Activated CD4-positive, alpha-beta T cell treated with anti-CD3 and anti-CD28 coated beads, Interleukin-2, amount 50 U/mL, for 1 hour (primary cell): Measurements from ENCODE around the gene ALG1.
"Not testable (repeated sequence)": the region's sequence is repeated elsewhere in the genome, so short reads cannot be mapped to it uniquely, and the experiment has no call there.

Experiments used
- DNase-seq: peaks from one replicate; pipeline ENCODE4 v3.0.0-alpha.2; 2020

ALG1 gene

DNA sequence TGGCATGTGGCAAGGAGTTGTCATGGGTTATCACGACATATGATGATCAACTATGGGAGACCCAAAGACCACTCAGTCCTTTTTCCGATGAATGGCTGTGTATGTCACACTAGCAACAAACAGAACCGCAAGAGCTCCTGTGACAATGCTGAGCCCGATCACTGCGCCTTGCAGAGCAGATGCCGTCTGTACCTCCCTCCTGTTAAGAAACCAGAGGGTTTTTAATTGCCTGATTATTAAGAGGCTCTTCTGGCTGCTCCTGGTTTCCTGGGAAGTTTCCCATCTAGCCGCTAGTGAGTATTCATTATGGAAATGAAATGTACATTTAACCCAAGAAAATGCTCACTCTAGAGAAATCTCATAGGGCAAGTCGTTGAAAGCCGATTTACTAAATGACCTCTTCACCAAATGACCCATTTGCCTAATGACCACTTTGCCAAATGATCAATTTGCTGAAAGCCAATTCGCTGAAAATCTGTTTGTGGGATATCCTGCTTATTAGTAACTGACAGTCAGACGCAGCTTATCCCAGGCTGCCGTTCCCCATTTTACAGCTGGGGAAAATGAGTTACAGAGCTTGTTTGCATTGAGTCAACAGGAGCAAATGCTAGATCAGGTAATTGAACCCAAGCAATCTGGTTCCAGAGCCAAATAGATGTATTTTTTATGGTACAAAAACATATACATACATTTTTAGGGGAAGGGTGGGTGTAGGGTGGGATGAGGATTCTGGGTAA is 31.8 kb downstream of the ALG1 start:
- not testable (repeated sequence) for DNase-seq

DNA sequence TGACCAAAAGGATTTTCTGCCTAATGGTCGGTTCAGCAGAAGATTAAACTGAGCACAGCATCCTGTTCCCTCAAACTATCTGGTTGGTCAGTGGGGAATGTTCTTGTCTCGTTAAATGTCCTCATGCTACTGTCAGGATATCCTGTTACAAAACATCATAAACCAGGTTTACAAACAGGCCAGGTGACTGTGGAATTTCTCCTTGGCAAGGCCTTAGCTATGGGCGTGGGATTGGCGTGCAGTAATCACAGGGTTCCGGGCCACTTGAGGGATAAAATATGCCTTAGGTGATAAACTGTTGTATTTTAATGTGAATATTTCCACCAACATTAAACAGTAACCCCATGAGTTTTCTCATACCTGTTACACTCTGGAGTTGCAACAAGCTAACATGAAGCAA is 33.4 kb downstream of the ALG1 start:
- DNase-seq: not testable (repeated sequence)

DNA sequence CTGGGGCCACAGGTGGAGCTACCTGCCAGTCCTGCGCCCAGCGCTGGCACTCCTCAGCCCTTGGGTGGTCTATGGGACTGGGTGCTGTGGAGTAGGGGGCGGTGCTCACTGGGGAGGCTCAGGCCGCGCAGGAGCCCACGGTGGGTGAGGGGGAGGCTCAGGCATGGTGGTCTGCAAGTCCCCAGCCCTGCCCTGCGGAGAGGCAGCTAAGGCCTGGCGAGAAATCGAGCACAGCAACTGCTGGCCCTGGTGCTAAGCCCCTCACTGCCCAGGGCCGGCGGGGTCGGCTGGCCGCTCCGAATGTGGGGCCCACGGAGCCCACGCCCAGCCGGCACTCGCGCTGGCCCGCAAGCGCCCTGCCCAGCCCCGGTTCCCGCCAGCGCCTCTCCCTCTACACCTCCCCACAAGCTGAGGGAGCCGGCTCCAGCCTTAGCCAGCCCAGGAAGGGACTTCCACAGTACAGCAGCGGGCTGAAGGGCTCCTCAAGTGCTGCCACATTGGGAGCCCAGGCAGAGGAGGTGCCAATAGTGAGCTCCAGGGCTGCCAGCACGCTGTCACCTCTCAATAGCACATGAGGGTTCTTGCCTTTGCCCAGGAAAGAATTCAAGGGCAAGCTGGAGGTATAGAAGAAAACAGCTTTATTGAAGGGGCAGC is 37.0 kb downstream of the ALG1 start:
- no peak for DNase-seq

DNA sequence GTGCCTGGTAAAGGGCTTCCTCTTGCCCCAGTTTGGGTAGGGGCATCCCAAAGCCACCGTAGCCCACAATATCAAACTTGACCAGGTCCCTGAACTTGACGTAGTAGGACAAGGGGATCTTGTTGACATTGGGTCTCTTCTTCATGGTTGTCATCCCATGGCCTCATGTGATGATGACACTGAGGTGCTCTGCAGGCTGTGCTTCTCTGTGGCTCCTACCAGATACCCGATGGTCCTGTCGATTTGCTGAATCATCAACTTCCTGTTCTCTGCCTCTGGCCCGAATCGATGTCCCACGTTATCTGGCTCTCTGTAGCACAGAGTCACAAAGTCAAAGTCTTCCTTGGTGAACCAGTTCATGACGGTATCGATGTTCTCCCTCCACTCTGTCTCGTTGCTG is 39.3 kb downstream of the ALG1 start:
- not testable (repeated sequence) for DNase-seq

DNA sequence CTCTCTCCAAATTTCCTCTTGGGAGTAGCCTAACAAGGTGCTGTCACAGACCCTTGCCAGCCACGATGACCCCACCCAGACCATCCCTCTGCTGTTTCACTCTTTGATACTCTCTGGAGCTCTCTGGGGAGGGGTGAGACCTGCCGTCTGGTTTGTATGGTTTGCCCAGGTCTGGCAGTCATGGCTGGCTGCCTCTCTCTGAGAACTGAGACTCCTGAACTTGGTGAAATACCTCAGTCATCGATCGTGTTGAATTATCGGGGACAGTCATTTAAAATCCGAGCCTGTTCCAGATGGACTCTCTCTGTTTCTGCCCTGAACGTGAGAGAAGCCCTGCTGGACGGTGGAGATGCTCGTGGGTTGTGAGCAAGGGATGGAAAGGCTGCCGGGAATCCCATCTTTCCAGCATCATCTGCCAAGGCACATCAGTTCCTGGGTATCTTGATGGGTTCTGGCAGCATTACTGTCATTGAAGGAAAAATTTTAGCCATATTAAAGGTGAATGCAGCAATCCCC is 45.2 kb downstream of the ALG1 start:
- DNase-seq: not testable (repeated sequence)

DNA sequence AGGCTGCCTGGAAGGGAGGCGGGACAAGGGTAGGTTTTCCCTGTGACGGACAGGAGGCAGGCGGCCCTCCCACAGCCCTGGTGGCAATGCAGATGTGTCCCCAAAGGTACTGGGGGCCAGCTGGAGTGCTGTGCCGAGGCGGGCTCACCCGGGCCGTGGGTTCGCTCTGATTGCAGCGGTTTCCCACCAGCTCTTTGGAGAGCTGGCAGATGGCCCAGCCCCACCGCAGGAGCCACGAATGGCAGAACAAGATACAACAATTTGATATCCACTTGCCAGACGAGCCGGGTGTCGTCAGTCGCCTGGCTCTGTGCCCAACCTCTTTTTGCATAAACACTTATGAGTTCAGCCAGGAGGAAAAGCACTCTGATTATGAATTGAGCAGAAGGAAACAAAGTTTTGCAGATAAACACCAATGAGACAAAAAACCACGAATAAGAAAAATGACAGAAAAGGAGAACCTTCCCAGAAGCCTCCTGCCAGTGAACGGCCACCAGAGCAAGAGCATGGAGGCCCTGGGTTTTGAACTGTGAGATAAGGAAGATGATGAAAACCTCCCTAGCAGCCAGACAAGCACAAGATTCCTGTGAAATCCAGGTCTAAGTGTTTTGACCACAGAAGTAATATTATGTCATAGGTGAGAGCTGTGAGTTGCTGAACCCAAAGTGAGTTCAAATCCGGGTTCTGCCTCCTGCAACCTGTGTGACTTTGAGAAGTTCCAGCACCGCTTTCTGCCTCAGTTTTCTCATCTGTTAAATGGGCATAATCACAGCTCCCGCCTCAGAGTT is 45.9 kb downstream of the ALG1 start:
- DNase-seq: peak; percentile 58

DNA sequence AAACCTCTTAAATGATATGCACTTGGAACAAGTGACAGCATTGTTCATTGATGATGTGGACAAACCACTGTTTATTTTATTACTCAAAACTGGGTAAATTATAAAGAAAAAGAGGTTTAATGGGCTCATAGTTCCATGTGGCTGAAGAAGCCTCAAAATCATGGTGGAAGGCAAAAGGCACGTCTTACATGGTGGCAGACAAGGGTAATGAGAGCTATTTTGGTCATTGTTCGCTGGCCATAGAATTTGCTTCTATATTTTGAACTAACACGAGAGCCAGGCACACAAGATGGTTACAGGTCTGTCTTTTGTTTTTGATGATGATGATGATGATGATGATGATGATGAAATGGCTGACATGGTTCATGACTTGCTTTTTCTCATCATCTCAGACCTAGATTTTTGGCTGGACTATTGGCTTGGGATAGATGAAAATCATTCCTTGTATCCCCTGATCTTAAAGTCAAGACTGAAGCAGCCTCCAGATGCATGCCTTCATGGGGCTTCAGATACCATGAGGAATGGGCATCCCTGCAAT is 59.9 kb downstream of the ALG1 start:
- DNase-seq: not testable (repeated sequence)

DNA sequence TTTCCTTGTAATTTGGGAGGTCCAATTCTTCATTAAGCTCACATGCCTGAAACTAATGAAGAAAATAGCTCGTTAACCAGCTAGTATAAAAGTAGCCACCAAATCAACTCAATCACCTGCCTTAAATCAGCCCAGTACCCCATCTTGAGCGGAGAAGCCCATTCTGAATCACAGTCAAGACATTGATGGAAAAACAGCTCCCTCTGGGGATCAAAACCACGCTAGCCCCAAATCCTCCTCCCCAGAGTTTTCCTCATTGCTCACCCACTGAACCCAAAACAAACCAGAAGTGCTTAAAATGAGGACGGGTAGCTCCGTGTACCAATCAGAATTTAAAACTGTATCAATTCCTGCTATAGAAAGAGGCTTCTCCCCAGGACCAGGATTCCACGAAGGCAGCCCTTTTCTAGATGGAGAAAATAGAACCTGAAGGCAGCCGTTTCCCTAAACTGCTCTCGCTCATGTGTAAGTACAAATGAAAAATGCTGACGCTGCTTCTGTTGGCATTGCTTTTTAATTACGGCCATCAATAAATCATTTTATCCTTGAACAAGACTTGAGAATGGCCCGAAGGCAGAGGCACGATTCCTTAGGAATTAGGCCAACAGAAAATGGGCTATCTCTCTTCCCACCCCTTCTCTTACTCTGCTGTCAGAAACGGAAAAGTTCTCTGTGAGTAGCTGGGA is 61.4 kb downstream of the ALG1 start:
- DNase-seq: not testable (repeated sequence)

DNA sequence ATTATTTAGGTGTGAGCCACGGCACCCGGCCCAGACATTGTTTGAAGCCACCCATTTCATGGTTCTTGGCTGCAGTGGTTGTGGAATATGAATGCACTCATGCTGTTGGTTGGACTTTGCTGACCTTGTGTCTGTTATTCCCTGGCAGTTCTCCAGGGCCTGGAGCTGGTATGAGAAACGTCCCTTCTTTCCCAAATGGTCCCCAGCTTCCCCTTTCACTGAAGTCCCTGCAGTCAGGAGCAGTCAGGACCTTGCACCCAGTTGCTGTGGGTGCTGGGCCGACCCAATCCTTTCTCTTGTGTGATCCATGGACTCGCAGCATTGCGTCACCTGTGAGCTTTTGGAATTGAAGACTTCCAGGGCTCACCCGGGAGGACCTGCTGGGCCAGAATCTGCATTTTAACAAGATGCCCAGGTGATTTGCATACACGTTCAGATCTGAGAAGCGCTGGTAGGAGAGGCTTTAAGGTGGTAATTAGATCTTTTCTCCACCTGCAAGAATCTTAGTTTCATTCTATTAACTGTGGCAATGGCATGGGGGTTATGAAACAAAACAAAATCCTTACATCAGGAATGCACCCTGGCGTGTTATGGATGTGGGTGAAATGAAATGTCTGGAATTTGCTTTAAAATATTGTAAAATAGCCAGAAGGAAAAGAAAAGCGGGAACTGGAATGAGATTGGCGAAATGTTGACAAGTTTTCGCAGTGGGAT is 63.3 kb downstream of the ALG1 start:
- not testable (repeated sequence) for DNase-seq
